AG04450 (cell line): ENCODE results near the gene NEUROD2. TPM values are rescaled to one million over a fixed set of nuclear protein-coding genes. Genes with fewer than 3 reads are reported as not detected.

Experiments used
- CTCF ChIA-PET: fragments of 300-600, 350-600 bp; formaldehyde crosslinking; extraction: SDS; loops from one replicate; lab custom pipeline; 2022; ENCODE audit warnings: antibody characterized with exemption, inconsistent platforms; lab: Charles Lee
- POLR2A ChIA-PET: fragments of 350-600 bp; formaldehyde crosslinking; extraction: SDS; loops from one replicate; lab custom pipeline; 2021; ENCODE audit warnings: antibody characterized with exemption, inconsistent platforms; lab: Yijun Ruan, JAX
- DNase-seq: peaks from one replicate; pipeline ENCODE4 v3.0.0-alpha.2; 2011; ENCODE audit warnings: low read depth, low spot score
- H3K27ac ChIP-seq: one replicate; pipeline ENCODE4 v1.5.1; 2012; ENCODE audit warnings: low read depth, low read length, control low read depth
- H3K27me3 ChIP-seq: one replicate; pipeline ENCODE4 v1.6.0; 2012; ENCODE audit warnings: low read length; ENCODE audit not compliant: control insufficient read depth, insufficient read depth
- H3K4me3 ChIP-seq: 2 replicates; pipeline ENCODE4 v1.5.1; 2011; ENCODE audit warnings: mild to moderate bottlenecking, low read depth, low read length, control low read depth
- H3K9me3 ChIP-seq: 2 replicates; pipeline ENCODE4 v1.5.1; 2012; ENCODE audit warnings: low read length; ENCODE audit not compliant: control insufficient read depth, insufficient read depth
- polyA plus RNA-seq: library from polyadenylated mRNA; depleted of rRNA; stranded (reverse); fragments of >200 nt; gene quantifications from 2 replicates; pipeline ENCODE4 v1.2.3, GENCODE V29; 2011
- TF ChIP-seq, protein P1 (sequence below): IDR thresholded peaks from 2 replicates; pipeline ENCODE4 v1.5.1; 2011; ENCODE audit warnings: low read depth, low read length, control low read depth, inconsistent platforms

NEUROD2 gene
- polyA plus RNA-seq, 1 experiment, result not detected

DNA sequence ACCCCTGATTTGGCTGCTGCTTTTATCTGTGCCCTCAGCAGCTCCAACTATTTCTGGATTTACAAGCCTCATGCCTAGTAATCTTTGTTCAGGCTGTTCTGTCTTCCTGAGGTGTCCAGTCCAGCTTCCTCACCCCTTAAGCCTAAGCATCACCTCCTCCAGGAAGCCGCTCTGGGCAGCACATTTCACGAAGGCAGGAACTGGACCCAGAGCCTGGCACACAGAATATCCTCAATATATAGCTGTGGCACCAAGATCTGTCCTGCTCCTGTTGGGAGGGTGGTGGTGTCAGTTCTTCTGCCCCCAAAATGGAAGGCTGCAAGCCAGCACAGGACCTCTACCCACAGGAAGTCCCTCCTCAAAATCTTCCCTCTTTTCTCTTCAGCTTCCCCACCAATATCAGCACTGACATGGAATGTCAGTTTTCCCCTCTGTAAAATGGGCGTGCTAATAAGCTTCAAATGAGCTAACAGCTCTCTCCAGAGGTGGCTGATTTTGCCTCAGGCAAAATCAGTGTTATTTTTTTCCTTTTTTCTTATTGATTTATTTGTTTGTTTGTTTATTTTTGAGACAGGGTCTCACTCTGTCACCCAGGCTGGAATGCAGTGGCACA is 6.9 kb upstream of the NEUROD2 start:
- no peaks in the 10 kb centered on the region for H3K9me3 ChIP-seq
- H3K4me3 ChIP-seq, result no peak overlapping the region
- CTCF ChIA-PET, result interaction anchor here (1.1 kb wide), 1 partner anchor 9 kb away, joined by 4 read pairs; no protein-coding TSS in a partner anchor
- peaks cover 43% of the 10 kb centered on the region for H3K27me3 ChIP-seq
- POLR2A ChIA-PET, result no interaction called here
- no peak for DNase-seq
- TF ChIP-seq, protein P1, sequence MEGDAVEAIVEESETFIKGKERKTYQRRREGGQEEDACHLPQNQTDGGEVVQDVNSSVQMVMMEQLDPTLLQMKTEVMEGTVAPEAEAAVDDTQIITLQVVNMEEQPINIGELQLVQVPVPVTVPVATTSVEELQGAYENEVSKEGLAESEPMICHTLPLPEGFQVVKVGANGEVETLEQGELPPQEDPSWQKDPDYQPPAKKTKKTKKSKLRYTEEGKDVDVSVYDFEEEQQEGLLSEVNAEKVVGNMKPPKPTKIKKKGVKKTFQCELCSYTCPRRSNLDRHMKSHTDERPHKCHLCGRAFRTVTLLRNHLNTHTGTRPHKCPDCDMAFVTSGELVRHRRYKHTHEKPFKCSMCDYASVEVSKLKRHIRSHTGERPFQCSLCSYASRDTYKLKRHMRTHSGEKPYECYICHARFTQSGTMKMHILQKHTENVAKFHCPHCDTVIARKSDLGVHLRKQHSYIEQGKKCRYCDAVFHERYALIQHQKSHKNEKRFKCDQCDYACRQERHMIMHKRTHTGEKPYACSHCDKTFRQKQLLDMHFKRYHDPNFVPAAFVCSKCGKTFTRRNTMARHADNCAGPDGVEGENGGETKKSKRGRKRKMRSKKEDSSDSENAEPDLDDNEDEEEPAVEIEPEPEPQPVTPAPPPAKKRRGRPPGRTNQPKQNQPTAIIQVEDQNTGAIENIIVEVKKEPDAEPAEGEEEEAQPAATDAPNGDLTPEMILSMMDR, result no peak
- H3K27ac ChIP-seq, result no peak overlapping the region

DNA sequence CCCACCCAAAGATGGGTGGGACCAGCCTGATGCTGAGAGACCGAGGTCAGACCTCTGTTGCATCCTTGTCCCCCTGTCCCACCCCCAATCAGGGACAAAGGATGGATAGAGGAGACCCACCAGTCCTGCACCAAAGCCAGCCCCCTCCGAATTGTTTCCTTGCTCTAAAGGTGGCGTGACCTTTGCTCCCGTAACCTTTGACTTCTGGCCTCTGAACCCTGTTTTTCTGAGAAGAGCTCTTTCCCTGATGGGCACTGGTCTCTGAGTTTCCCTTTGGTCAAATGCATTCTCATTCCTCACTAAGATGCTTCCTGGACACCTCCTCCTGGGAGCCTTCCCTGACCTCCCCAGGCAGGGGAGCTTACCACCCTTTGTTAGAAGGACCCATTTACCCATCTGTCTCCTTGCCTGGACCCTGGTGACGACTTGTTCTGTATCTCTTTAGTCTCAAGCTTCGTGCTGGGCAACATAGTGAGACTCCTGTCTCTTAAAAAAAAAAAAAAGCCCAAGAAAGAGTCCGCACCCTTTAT is 5.3 kb upstream of the NEUROD2 start:
- ChIA-PET POLR2A (no interaction called here), CTCF (interaction anchor here (2.5 kb wide), 1 partner anchor 9 kb away, joined by 11 read pairs; no protein-coding TSS in a partner anchor)
- H3K27ac ChIP-seq, result no peak overlapping the region
- no peak overlapping the region for H3K4me3 ChIP-seq
- TF ChIP-seq, protein P1, result no peak
- no peaks in the 10 kb centered on the region; the same call in 1 of the 2 replicates for H3K9me3 ChIP-seq
- DNase-seq, result no peak
- H3K27me3 ChIP-seq, result peaks cover 53% of the 10 kb centered on the region

DNA sequence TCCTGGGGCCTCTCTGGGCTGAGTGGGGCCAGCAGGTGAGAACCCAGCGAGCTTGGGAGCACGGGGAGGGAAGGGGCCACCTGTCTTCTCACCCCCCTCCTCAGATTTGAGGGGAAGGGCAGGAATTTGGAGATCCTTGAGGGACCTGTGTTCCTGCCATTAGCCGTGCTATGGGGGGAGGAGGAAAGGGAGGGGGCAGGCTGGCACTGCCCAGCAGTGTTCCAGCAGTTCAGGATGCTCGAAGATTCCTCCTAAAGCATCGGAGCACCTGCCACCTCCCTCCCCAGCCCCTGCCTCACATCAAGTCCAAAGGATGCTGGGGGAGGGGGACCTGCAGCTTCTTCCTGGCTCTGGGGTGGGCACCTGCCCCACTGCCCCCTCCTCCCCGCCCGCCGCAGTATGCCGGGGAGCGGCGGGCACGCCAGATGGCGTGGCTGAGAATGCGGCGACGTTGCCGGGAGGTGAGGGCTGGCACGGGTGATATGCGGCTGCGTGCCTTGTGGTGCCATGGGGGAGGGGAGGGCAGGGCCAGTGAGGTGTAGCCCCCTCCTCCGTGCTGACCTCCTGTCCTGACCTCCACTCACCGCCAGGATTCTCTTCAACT is 4.7 kb upstream of the NEUROD2 start:
- no peak overlapping the region for H3K4me3 ChIP-seq
- CTCF ChIA-PET, result interaction anchor here (2.5 kb wide), 1 partner anchor 9 kb away, joined by 11 read pairs; no protein-coding TSS in a partner anchor
- no peaks in the 10 kb centered on the region; the same call in 1 of the 2 replicates for H3K9me3 ChIP-seq
- POLR2A ChIA-PET, result no interaction called here
- no peak overlapping the region for H3K27ac ChIP-seq
- TF ChIP-seq, protein P1, result no peak
- peaks cover 59% of the 10 kb centered on the region for H3K27me3 ChIP-seq
- no peak for DNase-seq

DNA sequence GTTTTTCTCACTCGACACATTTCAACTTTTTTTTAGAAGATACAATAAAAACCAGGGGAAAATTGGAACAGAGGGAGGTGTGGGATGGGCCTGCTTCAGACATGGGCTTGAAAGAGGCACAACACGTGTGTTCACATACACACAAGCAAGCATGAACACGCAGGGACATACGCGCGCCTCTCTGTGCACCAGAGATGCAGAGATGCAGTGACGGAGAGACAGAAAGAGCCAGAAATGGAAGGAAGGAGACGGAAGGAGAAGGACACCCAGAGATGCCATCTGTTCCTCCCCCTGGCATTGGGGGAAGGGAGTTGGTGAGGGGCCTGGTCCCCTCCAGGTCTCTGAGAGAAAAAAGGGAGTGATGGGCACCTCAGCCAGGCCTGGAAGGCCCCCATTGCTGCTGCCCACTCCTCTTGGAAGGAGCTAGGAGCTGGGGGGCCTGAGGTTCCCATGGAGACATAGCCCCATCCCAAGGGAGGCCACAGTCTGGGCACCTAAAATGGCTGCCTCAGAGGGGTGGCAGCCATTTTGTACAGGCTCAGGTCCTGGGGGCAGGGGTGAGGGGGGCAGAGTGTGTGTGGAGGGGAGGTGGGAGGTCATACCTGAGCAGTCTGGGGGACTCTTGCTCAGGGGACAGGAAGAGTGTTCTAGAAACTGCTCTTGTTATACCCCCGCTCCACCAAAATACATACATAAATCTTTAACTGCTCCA is 3.8 kb upstream of the NEUROD2 start:
- H3K27me3 ChIP-seq, result peaks cover 61% of the 10 kb centered on the region
- H3K27ac ChIP-seq, result no peak overlapping the region
- H3K4me3 ChIP-seq, result no peak overlapping the region
- ChIA-PET CTCF (interaction anchor here (2.5 kb wide), 1 partner anchor 10 kb away, joined by 11 read pairs; no protein-coding TSS in a partner anchor), POLR2A (no interaction called here)
- no peaks in the 10 kb centered on the region; the same call in 1 of the 2 replicates for H3K9me3 ChIP-seq
- DNase-seq, result no peak
- TF ChIP-seq, protein P1, result no peak
